ENCODE measurements around the gene CCDC122.

DNA sequence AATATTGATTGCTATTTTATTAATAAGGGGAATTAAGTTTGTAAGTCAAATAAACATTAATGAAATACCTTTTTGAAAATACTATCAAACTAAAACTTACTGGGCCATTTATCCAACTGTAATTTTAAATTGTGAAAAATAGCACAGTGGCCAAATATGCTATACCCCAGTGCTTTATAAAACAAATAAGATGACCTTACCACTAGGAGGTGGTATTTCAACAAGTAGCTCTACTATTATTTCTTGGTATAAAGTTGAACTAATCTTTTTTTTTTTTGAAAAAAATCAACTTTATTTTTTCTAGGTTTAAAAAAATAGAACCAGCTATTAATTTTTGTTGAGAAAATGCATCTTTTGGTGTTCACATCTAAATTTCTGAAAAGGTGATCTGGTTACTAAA, 14.9 kb upstream of the CCDC122 start:
- TF ChIP-seq SUZ12 (IDR thresholded peaks at IDR 0.05; ENCODE audit: extremely low read depth, insufficient read depth, insufficient read length): no peak
- no peak for TF ChIP-seq YY1 (IDR thresholded peaks at IDR 0.05; ENCODE audit: insufficient read depth, insufficient read length)
- no peak for TF ChIP-seq ZNF274 (IDR thresholded peaks at IDR 0.05; ENCODE audit: low read depth, low read length)

Measured in NT2/D1 (cell line).